Left ventricle myocardium inferior (tissue), 1 donor: ENCODE results near the gene ZMYND11. TPM values are rescaled to one million over a fixed set of nuclear protein-coding genes. Genes with fewer than 3 reads are reported as not detected.

Experiments used
- DNase-seq: peaks from one replicate; pipeline ENCODE4 v3.0.0-alpha.2; 2020
- H3K27ac ChIP-seq: fragments of 200-600 bp; replicated peaks from 2 replicates; pipeline ENCODE4 v1.8.0; 2021
- H3K27me3 ChIP-seq: fragments of 200-600 bp; 2 replicates; pipeline ENCODE4 v1.8.0; 2021; ENCODE audit warnings: low read depth
- H3K36me3 ChIP-seq: fragments of 200-600 bp; 2 replicates; pipeline ENCODE4 v1.8.0; 2021
- H3K4me1 ChIP-seq: fragments of 200-600 bp; 2 replicates; pipeline ENCODE4 v1.8.0; 2021
- H3K4me3 ChIP-seq: fragments of 200-600 bp; 2 replicates; pipeline ENCODE4 v1.8.0; 2021; ENCODE audit warnings: mild to moderate bottlenecking, moderate library complexity
- H3K9me3 ChIP-seq: fragments of 200-600 bp; replicated peaks from 2 replicates; pipeline ENCODE4 v1.8.0; 2021
- intact Hi-C: fragments of 100-400 bp; cut with micrococcal nuclease; formaldehyde crosslinking; loops from one replicate; pipeline ENCODE4 v1.11.0; 2022
- total RNA-seq: library from RNA; stranded (reverse); fragmentation: NEBNext Ultra II Directional; extraction: Animal tissue kit (Norgen Biotek cat#: 25700); gene quantifications from one replicate; pipeline ENCODE4 v1.2.1, GENCODE V29; 2021
- TF ChIP-seq, protein P1 (sequence below): fragments of 200-600 bp; IDR thresholded peaks from 2 replicates; pipeline ENCODE4 v1.8.0; 2021; ENCODE audit warnings: antibody characterized with exemption, mild to moderate bottlenecking, borderline replicate concordance
- donor health status: DM: no; HTN: yes; CAD: no; lungs with severe emphysema.

ZMYND11 gene
- total RNA-seq, 1 donor from 2014 or later = 79.6 TPM

DNA sequence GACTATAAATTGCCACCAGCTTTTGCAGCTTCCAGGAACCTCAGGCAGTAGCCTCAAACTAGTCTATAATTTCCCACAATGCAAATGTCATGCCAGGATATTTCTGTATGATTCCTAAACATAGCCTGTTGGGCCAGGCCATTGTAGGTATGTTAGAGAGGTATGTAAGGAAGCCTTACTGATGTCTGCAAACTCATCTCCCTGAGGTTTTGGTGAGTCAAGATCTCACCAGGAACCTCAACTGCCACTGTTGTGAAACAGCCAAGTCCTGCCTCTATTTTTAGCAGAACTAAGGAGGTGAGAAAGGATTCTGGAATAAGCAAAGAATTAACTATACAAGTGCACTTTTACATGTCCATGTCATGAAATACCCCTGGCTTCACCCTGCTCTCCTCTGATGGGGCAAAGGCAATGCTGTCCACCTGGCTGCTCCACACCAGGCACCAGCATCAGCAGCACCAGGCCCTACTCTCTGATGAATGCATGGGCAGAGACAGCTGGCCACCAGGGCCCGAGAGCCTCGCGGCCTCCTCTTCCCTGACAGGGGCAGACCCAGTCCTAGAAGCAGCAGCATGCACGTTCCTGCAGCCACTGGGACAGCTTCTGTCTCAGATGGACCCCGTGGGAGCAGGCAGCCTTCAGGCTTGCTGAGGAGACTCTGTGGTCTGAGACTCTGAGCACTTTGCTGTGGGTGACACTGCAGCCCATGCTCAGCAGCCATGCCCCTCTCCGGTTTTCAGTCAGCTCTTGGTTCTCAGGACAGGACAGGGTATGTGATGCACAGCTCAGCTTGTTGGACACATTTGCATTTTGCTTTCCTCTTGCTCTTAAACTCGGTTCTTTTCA, 147.3 kb downstream of the ZMYND11 start:
- peaks cover 78% of the 10 kb centered on the region for H3K36me3 ChIP-seq
- TF ChIP-seq, protein P1, sequence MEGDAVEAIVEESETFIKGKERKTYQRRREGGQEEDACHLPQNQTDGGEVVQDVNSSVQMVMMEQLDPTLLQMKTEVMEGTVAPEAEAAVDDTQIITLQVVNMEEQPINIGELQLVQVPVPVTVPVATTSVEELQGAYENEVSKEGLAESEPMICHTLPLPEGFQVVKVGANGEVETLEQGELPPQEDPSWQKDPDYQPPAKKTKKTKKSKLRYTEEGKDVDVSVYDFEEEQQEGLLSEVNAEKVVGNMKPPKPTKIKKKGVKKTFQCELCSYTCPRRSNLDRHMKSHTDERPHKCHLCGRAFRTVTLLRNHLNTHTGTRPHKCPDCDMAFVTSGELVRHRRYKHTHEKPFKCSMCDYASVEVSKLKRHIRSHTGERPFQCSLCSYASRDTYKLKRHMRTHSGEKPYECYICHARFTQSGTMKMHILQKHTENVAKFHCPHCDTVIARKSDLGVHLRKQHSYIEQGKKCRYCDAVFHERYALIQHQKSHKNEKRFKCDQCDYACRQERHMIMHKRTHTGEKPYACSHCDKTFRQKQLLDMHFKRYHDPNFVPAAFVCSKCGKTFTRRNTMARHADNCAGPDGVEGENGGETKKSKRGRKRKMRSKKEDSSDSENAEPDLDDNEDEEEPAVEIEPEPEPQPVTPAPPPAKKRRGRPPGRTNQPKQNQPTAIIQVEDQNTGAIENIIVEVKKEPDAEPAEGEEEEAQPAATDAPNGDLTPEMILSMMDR = no peak
- H3K27ac ChIP-seq = no peak overlapping the region
- intact Hi-C loops = no loop called here
- H3K4me3 ChIP-seq = no peak overlapping the region
- peaks cover 33% of the 10 kb centered on the region for H3K4me1 ChIP-seq
- no peak for DNase-seq
- H3K27me3 ChIP-seq = no peaks in the 10 kb centered on the region
- no peaks in the 10 kb centered on the region for H3K9me3 ChIP-seq

DNA sequence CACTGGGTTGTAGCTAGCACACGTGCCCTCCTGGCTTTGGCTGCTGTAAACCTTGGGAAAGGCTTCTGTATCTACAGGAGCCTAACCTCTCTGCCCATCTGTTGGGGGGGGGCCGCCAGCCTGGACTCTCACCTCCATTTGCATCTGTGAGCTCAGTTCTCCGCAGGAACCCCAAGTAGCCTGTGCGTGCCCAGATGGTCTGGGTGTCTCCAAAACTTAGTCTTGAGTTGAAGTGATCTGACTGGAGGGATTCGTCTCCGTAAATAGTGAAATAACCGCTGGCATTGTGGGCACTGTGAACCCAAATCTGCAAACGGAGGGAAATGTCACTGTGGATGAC, 147.9 kb downstream of the ZMYND11 start:
- intact Hi-C loops = no loop called here
- Histone ChIP-seq H3K27ac (no peak overlapping the region), H3K9me3 (no peaks in the 10 kb centered on the region), H3K4me3 (no peak overlapping the region), H3K4me1 (peaks cover 32% of the 10 kb centered on the region), H3K36me3 (peaks cover 78% of the 10 kb centered on the region), H3K27me3 (no peaks in the 10 kb centered on the region)
- TF ChIP-seq, protein P1 = no peak
- DNase-seq = no peak

DNA sequence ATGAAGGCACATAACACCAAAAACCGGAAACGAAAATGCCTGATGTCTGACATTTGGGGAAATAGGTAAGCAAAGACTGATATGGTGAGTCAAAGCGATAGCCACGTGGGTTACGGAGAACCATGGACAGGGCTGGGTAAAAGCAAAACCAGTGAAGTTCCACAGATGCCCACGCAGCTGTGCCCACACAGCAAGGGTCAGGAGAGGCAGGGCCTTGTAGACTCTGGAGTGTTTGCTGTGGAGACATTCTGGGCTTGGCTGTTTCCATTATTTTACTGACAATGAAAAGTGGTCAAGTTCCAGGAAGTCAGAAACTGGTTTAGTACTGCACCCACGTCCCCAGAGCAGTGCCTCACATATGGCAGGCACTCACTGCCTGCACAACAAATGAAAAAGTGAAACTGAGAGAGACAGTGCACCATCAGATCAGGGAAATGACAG, 148.7 kb downstream of the ZMYND11 start:
- Histone ChIP-seq H3K4me3 (no peak overlapping the region), H3K27me3 (no peaks in the 10 kb centered on the region), H3K9me3 (no peaks in the 10 kb centered on the region), H3K27ac (no peak overlapping the region), H3K36me3 (peaks cover 80% of the 10 kb centered on the region), H3K4me1 (peaks cover 23% of the 10 kb centered on the region)
- TF ChIP-seq, protein P1 = no peak
- intact Hi-C loops = no loop called here
- no peak for DNase-seq

DNA sequence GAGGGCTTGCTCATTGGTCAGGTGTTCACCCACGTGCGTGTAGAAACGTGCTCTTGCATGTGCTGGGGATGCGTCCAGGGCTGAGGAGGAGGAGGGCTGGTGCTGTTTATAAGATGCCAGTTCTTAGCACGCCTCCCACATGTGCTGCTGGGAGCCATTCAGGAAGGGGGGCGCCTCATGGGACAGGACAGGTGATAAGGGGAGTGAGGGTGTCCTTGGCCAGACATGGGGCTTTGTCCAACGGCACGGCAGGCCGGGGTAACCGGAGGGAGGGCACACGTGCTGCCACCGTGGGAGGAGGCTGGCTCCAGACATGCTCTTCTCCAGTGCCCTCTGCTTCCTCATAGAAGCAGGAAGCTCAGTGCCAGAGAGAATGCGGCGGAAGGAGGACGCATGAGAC, 150.0 kb downstream of the ZMYND11 start:
- no peak for DNase-seq
- Histone ChIP-seq H3K36me3 (peaks cover 81% of the 10 kb centered on the region), H3K27me3 (no peaks in the 10 kb centered on the region), H3K4me3 (no peak overlapping the region), H3K27ac (no peak overlapping the region), H3K9me3 (no peaks in the 10 kb centered on the region), H3K4me1 (peaks cover 13% of the 10 kb centered on the region)
- intact Hi-C loops = no loop called here
- TF ChIP-seq, protein P1 = no peak

DNA sequence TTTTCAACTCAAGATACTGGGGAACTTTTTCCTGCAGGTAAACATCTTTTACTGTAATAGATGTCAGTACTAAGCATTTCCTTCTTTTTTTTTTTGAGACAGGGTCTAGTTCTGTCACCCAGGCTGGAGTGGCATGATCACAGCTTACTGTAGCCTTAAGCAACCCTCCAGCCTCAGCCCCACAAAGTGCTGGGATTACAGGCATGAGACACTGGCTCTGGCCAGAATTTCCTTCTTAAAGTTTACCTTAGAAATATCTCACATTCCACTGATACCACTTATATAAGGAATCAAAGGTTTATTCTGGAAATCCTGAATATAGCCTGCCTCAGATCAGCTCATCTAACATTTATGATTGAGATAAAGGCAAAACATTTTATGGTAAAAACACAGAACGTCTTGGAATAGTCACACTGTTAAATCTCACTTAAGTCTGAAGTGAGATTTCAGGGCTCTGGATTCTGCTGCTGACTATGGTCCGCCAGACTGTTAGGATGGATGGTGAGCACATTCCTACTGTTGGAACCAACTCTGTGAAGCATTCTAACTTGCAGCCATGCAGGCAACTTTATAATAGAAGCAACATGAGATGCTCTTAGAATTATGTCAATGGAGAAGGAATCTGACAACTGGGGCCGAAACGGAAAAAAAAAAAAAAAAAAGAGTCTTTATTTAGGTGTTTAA, 151.9 kb downstream of the ZMYND11 start:
- Histone ChIP-seq H3K27me3 (no peaks in the 10 kb centered on the region), H3K36me3 (peaks cover 75% of the 10 kb centered on the region), H3K27ac (no peak overlapping the region), H3K9me3 (no peaks in the 10 kb centered on the region), H3K4me3 (no peak overlapping the region), H3K4me1 (peaks cover 12% of the 10 kb centered on the region)
- TF ChIP-seq, protein P1 = no peak
- intact Hi-C loops = no loop called here
- DNase-seq = no peak
